Measurements from ENCODE around the gene EXOC3. TPM values are rescaled to one million over a fixed set of nuclear protein-coding genes. Genes with fewer than 3 reads are reported as not detected.

The EXOC3 gene
- total RNA-seq, 2 experiments from 2014 or later = 67.7 to 68.8 TPM

- H3K4me1 Mint-ChIP-seq = peaks cover 10% of the 10 kb centered on the region
- H3K36me3 Mint-ChIP-seq (ENCODE audit: low read depth) = no peaks in the 10 kb centered on the region
- DNase-seq = no peak
- CTCF ChIA-PET = no interaction called here
- no peaks in the 10 kb centered on the region for H3K9me3 Mint-ChIP-seq
- H3K4me3 Mint-ChIP-seq = no peak overlapping the region
- no peak overlapping the region for H3K27ac Mint-ChIP-seq
- POLR2A ChIA-PET = no interaction called here
- no peaks in the 10 kb centered on the region for H3K27me3 Mint-ChIP-seq
These were observed 46.0 kb downstream of the EXOC3 start for GRCh38 chr5:488744-489688.

- no peaks in the 10 kb centered on the region for H3K36me3 Mint-ChIP-seq (ENCODE audit: low read depth)
- no peak overlapping the region for H3K4me3 Mint-ChIP-seq
- H3K9me3 Mint-ChIP-seq = no peaks in the 10 kb centered on the region
- H3K4me1 Mint-ChIP-seq = peaks cover 10% of the 10 kb centered on the region
- no peak for DNase-seq
- ChIA-PET POLR2A (no interaction called here), CTCF (no interaction called here)
- H3K27ac Mint-ChIP-seq = no peak overlapping the region
- H3K27me3 Mint-ChIP-seq = no peaks in the 10 kb centered on the region
These were observed 46.7 kb downstream of the EXOC3 start for GRCh38 chr5:489689-490080.

- peaks cover 7% of the 10 kb centered on the region for H3K4me1 Mint-ChIP-seq
These were observed 47.4 kb downstream of the EXOC3 start for GRCh38 chr5:490116-491106.

GRCh38 chr5:491119-491855 lies 48.3 kb downstream of the EXOC3 start:
- CTCF ChIA-PET = no interaction called here
- no peak overlapping the region for H3K4me3 Mint-ChIP-seq

More at GRCh38 chr5:490116-491106, 47.4 kb downstream of the EXOC3 start:
- Mint-ChIP-seq H3K27me3 (no peaks in the 10 kb centered on the region), H3K4me3 (no peak overlapping the region), H3K27ac (no peak overlapping the region), H3K36me3 (ENCODE audit: low read depth) (no peaks in the 10 kb centered on the region), H3K9me3 (no peaks in the 10 kb centered on the region)
- CTCF ChIA-PET = no interaction called here
- POLR2A ChIA-PET = no interaction called here
- DNase-seq = no peak

GRCh38 chr5:491856-492155 lies 48.8 kb downstream of the EXOC3 start:
- no peaks in the 10 kb centered on the region for H3K9me3 Mint-ChIP-seq

More at GRCh38 chr5:491119-491855, 48.3 kb downstream of the EXOC3 start:
- Mint-ChIP-seq H3K27ac (no peak overlapping the region), H3K27me3 (no peaks in the 10 kb centered on the region), H3K4me1 (peaks cover 2% of the 10 kb centered on the region), H3K36me3 (ENCODE audit: low read depth) (no peaks in the 10 kb centered on the region), H3K9me3 (no peaks in the 10 kb centered on the region)
- POLR2A ChIA-PET = no interaction called here
- DNase-seq = no peak

GRCh38 chr5:492314-492893 lies 49.4 kb downstream of the EXOC3 start:
- ChIA-PET CTCF (no interaction called here), POLR2A (no interaction called here)
- no peak for DNase-seq
- H3K27ac Mint-ChIP-seq = no peak overlapping the region
- no peaks in the 10 kb centered on the region for H3K9me3 Mint-ChIP-seq
- no peaks in the 10 kb centered on the region for H3K27me3 Mint-ChIP-seq
- H3K36me3 Mint-ChIP-seq (ENCODE audit: low read depth) = no peaks in the 10 kb centered on the region
- no peaks in the 10 kb centered on the region for H3K4me1 Mint-ChIP-seq
- no peak overlapping the region for H3K4me3 Mint-ChIP-seq

More at GRCh38 chr5:491856-492155, 48.8 kb downstream of the EXOC3 start:
- H3K27ac Mint-ChIP-seq = no peak overlapping the region
- H3K4me3 Mint-ChIP-seq = no peak overlapping the region
- H3K27me3 Mint-ChIP-seq = no peaks in the 10 kb centered on the region
- ChIA-PET POLR2A (no interaction called here), CTCF (no interaction called here)
- no peak for DNase-seq
- H3K36me3 Mint-ChIP-seq (ENCODE audit: low read depth) = no peaks in the 10 kb centered on the region
- H3K4me1 Mint-ChIP-seq = no peaks in the 10 kb centered on the region

GRCh38 chr5:493119-493701 lies 50.2 kb downstream of the EXOC3 start:
- Mint-ChIP-seq H3K4me1 (no peaks in the 10 kb centered on the region), H3K27ac (no peak overlapping the region), H3K36me3 (ENCODE audit: low read depth) (no peaks in the 10 kb centered on the region), H3K9me3 (no peaks in the 10 kb centered on the region), H3K27me3 (no peaks in the 10 kb centered on the region), H3K4me3 (no peak overlapping the region)
- ChIA-PET POLR2A (no interaction called here), CTCF (no interaction called here)
- DNase-seq = no peak

GRCh38 chr5:493758-494157 lies 50.8 kb downstream of the EXOC3 start:
- no peaks in the 10 kb centered on the region for H3K9me3 Mint-ChIP-seq
- DNase-seq = no peak
- CTCF ChIA-PET = no interaction called here
- H3K27me3 Mint-ChIP-seq = no peaks in the 10 kb centered on the region
- H3K36me3 Mint-ChIP-seq (ENCODE audit: low read depth) = no peaks in the 10 kb centered on the region
- no peak overlapping the region for H3K4me3 Mint-ChIP-seq
- no peak overlapping the region for H3K27ac Mint-ChIP-seq
- no peaks in the 10 kb centered on the region for H3K4me1 Mint-ChIP-seq
- POLR2A ChIA-PET = no interaction called here

GRCh38 chr5:494667-495255 lies 51.8 kb downstream of the EXOC3 start:
- no peaks in the 10 kb centered on the region for H3K9me3 Mint-ChIP-seq
- no peaks in the 10 kb centered on the region for H3K27me3 Mint-ChIP-seq
- H3K4me1 Mint-ChIP-seq = no peaks in the 10 kb centered on the region
- H3K4me3 Mint-ChIP-seq = no peak overlapping the region
- CTCF ChIA-PET = no interaction called here
- H3K27ac Mint-ChIP-seq = no peak overlapping the region
- H3K36me3 Mint-ChIP-seq (ENCODE audit: low read depth) = no peaks in the 10 kb centered on the region
- POLR2A ChIA-PET = no interaction called here
- DNase-seq = no peak

- Mint-ChIP-seq H3K27me3 (no peaks in the 10 kb centered on the region), H3K4me3 (no peak overlapping the region), H3K9me3 (no peaks in the 10 kb centered on the region), H3K27ac (no peak overlapping the region), H3K36me3 (ENCODE audit: low read depth) (no peaks in the 10 kb centered on the region), H3K4me1 (no peaks in the 10 kb centered on the region)
- DNase-seq = no peak
- CTCF ChIA-PET = no interaction called here
- POLR2A ChIA-PET = no interaction called here
These were observed 53.1 kb downstream of the EXOC3 start for GRCh38 chr5:496028-496427.

- no peaks in the 10 kb centered on the region for H3K27me3 Mint-ChIP-seq
- POLR2A ChIA-PET = no interaction called here
- H3K4me3 Mint-ChIP-seq = no peak overlapping the region
- H3K36me3 Mint-ChIP-seq (ENCODE audit: low read depth) = no peaks in the 10 kb centered on the region
- H3K9me3 Mint-ChIP-seq = no peaks in the 10 kb centered on the region
- H3K27ac Mint-ChIP-seq = no peak overlapping the region
- no peak for DNase-seq
- H3K4me1 Mint-ChIP-seq = no peaks in the 10 kb centered on the region
- CTCF ChIA-PET = no interaction called here
These were observed 54.2 kb downstream of the EXOC3 start for GRCh38 chr5:497090-497700.

- POLR2A ChIA-PET = no interaction called here
- CTCF ChIA-PET = no interaction called here
- H3K36me3 Mint-ChIP-seq (ENCODE audit: low read depth) = no peaks in the 10 kb centered on the region
- H3K27me3 Mint-ChIP-seq = peaks cover 3% of the 10 kb centered on the region
- no peak overlapping the region for H3K4me3 Mint-ChIP-seq
- DNase-seq = no peak
- no peaks in the 10 kb centered on the region for H3K4me1 Mint-ChIP-seq
- H3K27ac Mint-ChIP-seq = no peak overlapping the region
- H3K9me3 Mint-ChIP-seq = no peaks in the 10 kb centered on the region
These were observed 55.0 kb downstream of the EXOC3 start for GRCh38 chr5:497871-498509.

All from activated CD4-positive, alpha-beta memory T cell treated with anti-CD3 and anti-CD28 coated beads, Interleukin-2, amount 10 ng/mL, durations not matched to agents 7 days and 5 days (primary cell).